Astrocyte (in vitro differentiated cells and primary cell): Measurements from ENCODE around the gene EGFLAM. TPM values are rescaled to one million over a fixed set of nuclear protein-coding genes. Genes with fewer than 3 reads are reported as not detected.

ENCODE experiments used
- DNase-seq: peaks from one replicate; pipeline ENCODE4 v3.0.0-alpha.2; 2010; ENCODE audit warnings: low read depth
- FAIRE-seq: peaks from 2 replicates; lab custom pipeline; 2011; peaks lifted over from hg19 to GRCh38; lab: Jason Lieb, UNC
- H2AFZ ChIP-seq: 2 replicates; pipeline ENCODE4 v1.6.0; 2012; ENCODE audit warnings: low read depth, low read length, inconsistent platforms
- H3K27ac ChIP-seq: 2 replicates; pipeline ENCODE4 v1.5.1; 2011; ENCODE audit warnings: low read depth, low read length, inconsistent platforms
- H3K27me3 ChIP-seq: 2 replicates; pipeline ENCODE4 v1.6.0; 2011; ENCODE audit warnings: low read length, inconsistent platforms; ENCODE audit not compliant: insufficient read depth
- H3K36me3 ChIP-seq: 2 replicates; pipeline ENCODE4 v1.5.1; 2011; ENCODE audit warnings: low read length, inconsistent platforms; ENCODE audit not compliant: insufficient read depth
- H3K4me1 ChIP-seq: 2 replicates; pipeline ENCODE4 v1.5.1; 2011; ENCODE audit warnings: low read length, inconsistent platforms; ENCODE audit not compliant: insufficient read depth
- H3K4me2 ChIP-seq: 2 replicates; pipeline ENCODE4 v1.6.0; 2012; ENCODE audit warnings: low read length, inconsistent platforms
- H3K4me3 ChIP-seq: 2 replicates; pipeline ENCODE4 v1.5.1; 2011; ENCODE audit warnings: low read depth, mild to moderate bottlenecking, low read length, inconsistent platforms; ENCODE audit not compliant: insufficient read depth
- H3K79me2 ChIP-seq: 2 replicates; pipeline ENCODE4 v1.6.0; 2012; ENCODE audit warnings: mild to moderate bottlenecking, low read length, inconsistent platforms; ENCODE audit not compliant: insufficient read depth
- H3K9ac ChIP-seq: 2 replicates; pipeline ENCODE4 v1.6.0; 2012; ENCODE audit warnings: mild to moderate bottlenecking, low read length, inconsistent platforms
- H3K9me3 ChIP-seq: 2 replicates; pipeline ENCODE4 v1.5.1; 2012; ENCODE audit warnings: low read depth, mild to moderate bottlenecking, low read length, inconsistent platforms; ENCODE audit not compliant: insufficient read depth
- H4K20me1 ChIP-seq: 2 replicates; pipeline ENCODE4 v1.6.0; 2012; ENCODE audit warnings: low read length, inconsistent platforms; ENCODE audit not compliant: insufficient read depth
- H3K27ac Mint-ChIP-seq: one replicate; pipeline ENCODE4 v1.8.0; 2021; ENCODE audit warnings: mild to moderate bottlenecking, mixed read lengths; ENCODE audit not compliant: unreplicated experiment
- H3K27me3 Mint-ChIP-seq: one replicate; pipeline ENCODE4 v1.8.0; 2021; ENCODE audit warnings: low read depth, mixed read lengths; ENCODE audit not compliant: unreplicated experiment
- H3K36me3 Mint-ChIP-seq: one replicate; pipeline ENCODE4 v1.8.0; 2021; ENCODE audit warnings: low read depth, mixed read lengths; ENCODE audit not compliant: unreplicated experiment
- H3K4me1 Mint-ChIP-seq: one replicate; pipeline ENCODE4 v1.8.0; 2021; ENCODE audit warnings: low read depth, mixed read lengths; ENCODE audit not compliant: unreplicated experiment
- H3K4me3 Mint-ChIP-seq: one replicate; pipeline ENCODE4 v1.8.0; 2021; ENCODE audit warnings: mild to moderate bottlenecking, moderate library complexity, mixed read lengths; ENCODE audit not compliant: unreplicated experiment
- H3K9me3 Mint-ChIP-seq: one replicate; pipeline ENCODE4 v1.8.0; 2021; ENCODE audit warnings: mild to moderate bottlenecking, mixed read lengths; ENCODE audit not compliant: unreplicated experiment
- CTCF ChIP-seq: IDR thresholded peaks from 2 replicates; pipeline ENCODE4 v1.5.1; 2011; ENCODE audit warnings: low read depth, mild to moderate bottlenecking, inconsistent platforms, low read length, moderate library complexity; ENCODE audit not compliant: insufficient read depth
- EZH2 ChIP-seq: IDR thresholded peaks from 2 replicates; pipeline ENCODE4 v1.6.1; 2012; ENCODE audit warnings: mild to moderate bottlenecking, low read length, inconsistent platforms; ENCODE audit not compliant: insufficient read depth
- total RNA-seq: library from RNA; stranded (reverse); gene quantifications from 2 replicates; pipeline ENCODE4 v1.2.1, GENCODE V29; 2021

Gene EGFLAM
- total RNA-seq, 1 donor from 2014 or later: 1.0 TPM

DNA sequence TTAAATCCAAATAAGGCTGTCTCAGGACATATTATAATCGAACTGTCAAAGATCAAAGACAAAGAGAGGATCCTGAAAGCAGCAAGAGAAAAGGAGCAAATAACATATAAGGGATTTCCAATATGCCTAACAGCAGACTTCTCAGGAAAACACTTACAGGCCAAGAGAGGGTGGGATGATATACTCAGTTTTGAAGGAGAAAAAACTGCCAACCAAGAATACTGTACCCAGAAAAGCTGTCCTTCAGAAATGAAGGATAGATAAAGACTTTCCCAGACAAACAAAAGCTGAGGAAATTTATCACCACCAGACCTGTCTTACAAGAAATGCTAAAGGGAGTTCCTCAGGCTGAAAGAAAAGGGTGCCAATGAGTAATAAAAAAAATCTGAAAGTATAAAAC, 16.0 kb downstream of the EGFLAM start:
- Histone ChIP-seq H3K9me3 (no peaks in the 10 kb centered on the region), H2AFZ (no peak overlapping the region), H4K20me1 (no peaks in the 10 kb centered on the region), H3K27me3 (peaks cover under 1% of the 10 kb centered on the region), H3K36me3 (no peaks in the 10 kb centered on the region), H3K4me1 (no peaks in the 10 kb centered on the region), H3K9ac (no peak overlapping the region), H3K4me2 (no peak overlapping the region), H3K27ac (no peak overlapping the region), H3K4me3 (no peak overlapping the region), H3K79me2 (no peaks in the 10 kb centered on the region)
- Mint-ChIP-seq H3K4me1 (no peaks in the 10 kb centered on the region), H3K4me3 (no peak overlapping the region), H3K9me3 (peaks cover 12% of the 10 kb centered on the region), H3K27ac (no peak overlapping the region), H3K27me3 (no peaks in the 10 kb centered on the region), H3K36me3 (no peaks in the 10 kb centered on the region)
- no peak for TF ChIP-seq CTCF
- no peak for TF ChIP-seq EZH2
- DNase-seq (no peak), FAIRE-seq (no peak)

- Mint-ChIP-seq H3K27me3 (no peaks in the 10 kb centered on the region), H3K9me3 (peaks cover under 1% of the 10 kb centered on the region), H3K4me3 (no peak overlapping the region), H3K4me1 (no peaks in the 10 kb centered on the region), H3K36me3 (no peaks in the 10 kb centered on the region), H3K27ac (no peak overlapping the region)
- FAIRE-seq (no peak), DNase-seq (no peak)
- no peaks in the 10 kb centered on the region for H3K36me3 ChIP-seq
- H3K79me2 ChIP-seq: no peaks in the 10 kb centered on the region
- H3K9me3 ChIP-seq: no peaks in the 10 kb centered on the region
- no peak overlapping the region for H3K27ac ChIP-seq
- TF ChIP-seq EZH2 (no peak), CTCF (no peak)
- no peak overlapping the region for H3K9ac ChIP-seq
- H2AFZ ChIP-seq: no peak overlapping the region
- no peak overlapping the region for H3K4me3 ChIP-seq
- peaks cover 2% of the 10 kb centered on the region for H3K27me3 ChIP-seq
- H3K4me2 ChIP-seq: no peak overlapping the region
- no peaks in the 10 kb centered on the region for H4K20me1 ChIP-seq
- no peaks in the 10 kb centered on the region for H3K4me1 ChIP-seq
These were observed 26.0 kb downstream of the EGFLAM start for GRCh38 chr5:38284384-38284783.

DNA sequence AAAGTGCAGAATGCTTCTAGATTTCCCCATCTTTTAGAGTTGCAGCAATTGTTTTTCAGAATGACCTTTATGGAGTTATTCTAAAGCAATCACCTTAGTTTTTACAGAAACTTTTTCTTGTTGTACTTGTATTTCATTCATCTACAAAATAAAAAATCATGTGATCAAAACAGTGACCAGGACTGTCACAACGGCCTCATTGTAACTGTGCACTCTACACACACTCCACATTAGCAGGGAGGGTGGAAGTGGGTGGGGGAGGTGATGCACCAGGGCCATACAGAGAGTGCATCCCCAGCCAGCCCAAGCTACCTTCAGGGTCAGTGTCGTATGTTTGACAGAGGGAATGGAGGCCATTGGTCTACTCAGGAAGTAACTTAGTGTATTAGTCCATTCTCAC, 26.9 kb downstream of the EGFLAM start:
- no peak overlapping the region for H2AFZ ChIP-seq
- no peak overlapping the region for H3K9ac ChIP-seq
- DNase-seq (no peak), FAIRE-seq (no peak)
- H3K4me1 ChIP-seq: no peaks in the 10 kb centered on the region
- Mint-ChIP-seq H3K4me3 (no peak overlapping the region), H3K27ac (no peak overlapping the region), H3K36me3 (no peaks in the 10 kb centered on the region), H3K9me3 (peaks cover 2% of the 10 kb centered on the region), H3K4me1 (peaks cover 5% of the 10 kb centered on the region), H3K27me3 (no peaks in the 10 kb centered on the region)
- H3K9me3 ChIP-seq: no peaks in the 10 kb centered on the region
- H3K79me2 ChIP-seq: no peaks in the 10 kb centered on the region
- TF ChIP-seq EZH2: no peak
- TF ChIP-seq CTCF: no peak
- H4K20me1 ChIP-seq: no peaks in the 10 kb centered on the region
- no peaks in the 10 kb centered on the region for H3K36me3 ChIP-seq
- no peak overlapping the region for H3K4me3 ChIP-seq
- H3K27ac ChIP-seq: no peak overlapping the region
- no peaks in the 10 kb centered on the region for H3K27me3 ChIP-seq
- H3K4me2 ChIP-seq: no peak overlapping the region
